OCI-LY1 (cell line): ENCODE measurements around the gene ADGRV1.

Source experiments
- EZH2 ChIP-seq: fragments of 200-600 bp; sonication (generic), shearing (Covaris generic); IDR thresholded peaks from 2 replicates; pipeline ENCODE4 v1.8.0; 2017; ENCODE audit warnings: borderline replicate concordance, mixed run types, mild to moderate bottlenecking, antibody characterized with exemption, low read length, moderate library complexity, mixed read lengths
- TF ChIP-seq, protein P1 (sequence below): fragments of 200-600 bp; sonication (generic), shearing (Covaris generic); IDR thresholded peaks from 2 replicates; pipeline ENCODE4 v1.5.1; 2017; ENCODE audit warnings: mild to moderate bottlenecking, antibody characterized with exemption, low read length, moderate library complexity, mixed read lengths

DNA sequence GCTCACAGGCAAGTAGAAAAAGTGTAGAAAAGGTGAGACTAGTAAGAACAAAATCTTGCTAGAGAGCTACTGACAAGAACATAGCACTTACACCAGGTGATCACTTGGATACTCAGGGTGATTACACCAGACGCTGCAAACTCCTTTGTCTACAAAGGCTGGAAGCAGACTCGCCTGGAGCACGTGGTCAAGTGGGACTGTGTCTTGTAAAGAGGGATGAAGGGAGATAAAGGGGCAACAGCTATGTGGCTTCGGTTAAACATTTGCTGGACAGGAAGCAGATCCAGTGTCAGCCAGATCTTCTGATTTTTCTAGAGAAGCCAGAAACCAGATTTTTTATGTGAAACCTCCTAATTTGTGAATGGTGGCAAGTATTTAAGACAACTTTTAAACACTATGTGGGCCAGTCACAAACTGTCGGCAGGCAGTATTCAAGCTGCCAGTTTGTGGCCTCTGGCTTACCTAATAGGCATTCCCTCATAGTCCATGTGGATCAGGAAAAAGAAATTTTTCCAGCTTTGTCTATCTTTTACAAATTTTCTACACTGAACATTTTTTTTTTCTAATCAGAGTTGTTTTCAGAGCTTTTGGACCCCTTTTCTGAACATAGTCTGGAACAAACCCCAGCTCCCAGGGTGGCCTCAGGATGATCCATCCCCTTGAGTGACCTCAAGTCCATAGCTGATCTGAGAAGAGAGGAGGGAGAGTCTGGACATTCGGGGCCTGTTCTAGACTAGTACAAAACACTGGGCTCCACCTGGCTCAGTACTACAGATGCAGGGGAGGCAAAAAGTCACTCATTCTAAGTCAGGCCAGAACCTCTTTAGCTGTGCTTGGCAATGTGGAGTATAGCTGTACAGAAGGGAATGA, 561.6 kb downstream of the ADGRV1 start:
- TF ChIP-seq, protein P1, sequence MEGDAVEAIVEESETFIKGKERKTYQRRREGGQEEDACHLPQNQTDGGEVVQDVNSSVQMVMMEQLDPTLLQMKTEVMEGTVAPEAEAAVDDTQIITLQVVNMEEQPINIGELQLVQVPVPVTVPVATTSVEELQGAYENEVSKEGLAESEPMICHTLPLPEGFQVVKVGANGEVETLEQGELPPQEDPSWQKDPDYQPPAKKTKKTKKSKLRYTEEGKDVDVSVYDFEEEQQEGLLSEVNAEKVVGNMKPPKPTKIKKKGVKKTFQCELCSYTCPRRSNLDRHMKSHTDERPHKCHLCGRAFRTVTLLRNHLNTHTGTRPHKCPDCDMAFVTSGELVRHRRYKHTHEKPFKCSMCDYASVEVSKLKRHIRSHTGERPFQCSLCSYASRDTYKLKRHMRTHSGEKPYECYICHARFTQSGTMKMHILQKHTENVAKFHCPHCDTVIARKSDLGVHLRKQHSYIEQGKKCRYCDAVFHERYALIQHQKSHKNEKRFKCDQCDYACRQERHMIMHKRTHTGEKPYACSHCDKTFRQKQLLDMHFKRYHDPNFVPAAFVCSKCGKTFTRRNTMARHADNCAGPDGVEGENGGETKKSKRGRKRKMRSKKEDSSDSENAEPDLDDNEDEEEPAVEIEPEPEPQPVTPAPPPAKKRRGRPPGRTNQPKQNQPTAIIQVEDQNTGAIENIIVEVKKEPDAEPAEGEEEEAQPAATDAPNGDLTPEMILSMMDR = no peak
- no peak for TF ChIP-seq EZH2
